Gastroesophageal sphincter (tissue), 3 donors: ENCODE measurements around the gene PROM2.

ENCODE experiments used
- EP300 ChIP-seq: sonication (generic); formaldehyde crosslinking; IDR thresholded peaks from one replicate; pipeline ENCODE4 v1.6.1; 2017; ENCODE audit warnings: antibody characterized with exemption, mild to moderate bottlenecking
- POLR2A ChIP-seq, 2 donors: fragments of 450-650 bp; IDR thresholded peaks; one replicate each; pipeline ENCODE4 v1.6.1; 2017; ENCODE audit warnings: antibody characterized with exemption in 2 of 2, mild to moderate bottlenecking in 2 of 2, moderate library complexity in 1 of 2
- POLR2AphosphoS5 ChIP-seq: sonication (generic); formaldehyde crosslinking; IDR thresholded peaks from one replicate; pipeline ENCODE4 v1.6.1; 2017; ENCODE audit warnings: antibody characterized with exemption
- TF ChIP-seq, protein P1 (sequence below), 4 experiments: fragments of 200-600 bp in 2 of 4; fragments of 450-650 bp in 2 of 4; sonication (generic) in 1 of 4; IDR thresholded peaks; one replicate each; pipeline ENCODE4 v1.5.1; 2017 to 2019; ENCODE audit warnings: antibody characterized with exemption in 4 of 4, mild to moderate bottlenecking in 2 of 4, moderate library complexity in 2 of 4

DNA sequence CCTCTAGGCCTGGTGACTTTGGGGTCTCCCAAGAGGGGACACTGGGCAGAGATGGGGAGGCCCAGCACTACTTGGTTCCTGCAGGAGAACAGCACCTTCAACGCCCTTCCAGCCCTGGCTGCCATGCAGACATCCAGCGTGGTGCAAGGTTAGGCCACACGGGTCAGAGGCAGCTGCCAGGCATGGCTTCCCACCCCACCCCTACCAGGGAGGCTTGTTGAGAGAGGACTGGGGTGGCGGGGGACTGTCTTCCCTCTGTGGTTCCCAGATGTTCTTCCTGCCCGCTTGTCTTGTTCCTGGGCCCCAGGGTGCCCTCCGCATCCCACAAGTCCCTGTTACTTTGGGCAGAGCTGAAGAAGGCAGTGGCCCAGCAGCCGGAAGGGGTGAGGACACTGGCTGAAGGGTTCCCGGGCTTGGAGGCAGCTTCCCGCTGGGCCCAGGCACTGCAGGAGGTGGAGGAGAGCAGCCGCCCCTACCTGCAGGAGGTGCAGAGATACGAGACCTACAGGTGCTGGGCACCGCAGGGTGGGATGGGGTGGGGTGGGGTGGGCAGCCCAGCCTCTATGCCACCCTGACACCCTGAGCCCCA is 4.5 kb downstream of the PROM2 start:
- TF ChIP-seq, protein P1, sequence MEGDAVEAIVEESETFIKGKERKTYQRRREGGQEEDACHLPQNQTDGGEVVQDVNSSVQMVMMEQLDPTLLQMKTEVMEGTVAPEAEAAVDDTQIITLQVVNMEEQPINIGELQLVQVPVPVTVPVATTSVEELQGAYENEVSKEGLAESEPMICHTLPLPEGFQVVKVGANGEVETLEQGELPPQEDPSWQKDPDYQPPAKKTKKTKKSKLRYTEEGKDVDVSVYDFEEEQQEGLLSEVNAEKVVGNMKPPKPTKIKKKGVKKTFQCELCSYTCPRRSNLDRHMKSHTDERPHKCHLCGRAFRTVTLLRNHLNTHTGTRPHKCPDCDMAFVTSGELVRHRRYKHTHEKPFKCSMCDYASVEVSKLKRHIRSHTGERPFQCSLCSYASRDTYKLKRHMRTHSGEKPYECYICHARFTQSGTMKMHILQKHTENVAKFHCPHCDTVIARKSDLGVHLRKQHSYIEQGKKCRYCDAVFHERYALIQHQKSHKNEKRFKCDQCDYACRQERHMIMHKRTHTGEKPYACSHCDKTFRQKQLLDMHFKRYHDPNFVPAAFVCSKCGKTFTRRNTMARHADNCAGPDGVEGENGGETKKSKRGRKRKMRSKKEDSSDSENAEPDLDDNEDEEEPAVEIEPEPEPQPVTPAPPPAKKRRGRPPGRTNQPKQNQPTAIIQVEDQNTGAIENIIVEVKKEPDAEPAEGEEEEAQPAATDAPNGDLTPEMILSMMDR (IDR thresholded peaks at IDR 0.05) = no peak
- TF ChIP-seq POLR2A (IDR thresholded peaks at IDR 0.05) (no peak), EP300 (no peak), POLR2AphosphoS5 (no peak)
